Sigmoid colon (tissue), 4 donors: Measurements from ENCODE around the gene ANKLE2.

ENCODE experiments used
- CTCF ChIP-seq, 4 experiments: fragments of 450-650 bp in 3 of 4; fragments of 200-600 bp in 1 of 4; IDR thresholded peaks; one replicate each; pipeline ENCODE4 v1.5.1; 2016 to 2019; ENCODE audit warnings: antibody characterized with exemption in 4 of 4, mild to moderate bottlenecking in 3 of 4, moderate library complexity in 2 of 4
- EP300 ChIP-seq, 4 donors: sonication (generic); formaldehyde crosslinking; IDR thresholded peaks; one replicate each; pipeline ENCODE4 v1.6.1; 2017; ENCODE audit warnings: antibody characterized with exemption in 4 of 4
- POLR2A ChIP-seq, 2 donors: fragments of 450-650 bp; IDR thresholded peaks; one replicate each; pipeline ENCODE4 v1.6.1; 2016; ENCODE audit warnings: antibody characterized with exemption in 2 of 2, mild to moderate bottlenecking in 2 of 2, moderate library complexity in 2 of 2
- POLR2AphosphoS5 ChIP-seq, 4 donors: sonication (generic); formaldehyde crosslinking; IDR thresholded peaks; one replicate each; pipeline ENCODE4 v1.6.1; 2017; ENCODE audit warnings: antibody characterized with exemption in 4 of 4

- TF ChIP-seq CTCF (IDR thresholded peaks at IDR 0.05), result no peak
- no peak for TF ChIP-seq POLR2A (IDR thresholded peaks at IDR 0.05)
- no peak for TF ChIP-seq POLR2AphosphoS5 (IDR thresholded peaks at IDR 0.05)
- no peak for TF ChIP-seq EP300 (IDR thresholded peaks at IDR 0.05)
These were observed 31.9 kb downstream of the ANKLE2 start for GRCh38 chr12:132729541-132730320.
